CD4-positive, alpha-beta T cell treated with Interleukin-6 at 100 ng/mL for 8 hours (primary cell): ENCODE data around the gene RHOU.

Source experiments
- DNase-seq: peaks from one replicate; pipeline ENCODE4 v3.0.0-alpha.2; 2020; ENCODE audit warnings: mixed read lengths, low spot score

Gene RHOU

DNA sequence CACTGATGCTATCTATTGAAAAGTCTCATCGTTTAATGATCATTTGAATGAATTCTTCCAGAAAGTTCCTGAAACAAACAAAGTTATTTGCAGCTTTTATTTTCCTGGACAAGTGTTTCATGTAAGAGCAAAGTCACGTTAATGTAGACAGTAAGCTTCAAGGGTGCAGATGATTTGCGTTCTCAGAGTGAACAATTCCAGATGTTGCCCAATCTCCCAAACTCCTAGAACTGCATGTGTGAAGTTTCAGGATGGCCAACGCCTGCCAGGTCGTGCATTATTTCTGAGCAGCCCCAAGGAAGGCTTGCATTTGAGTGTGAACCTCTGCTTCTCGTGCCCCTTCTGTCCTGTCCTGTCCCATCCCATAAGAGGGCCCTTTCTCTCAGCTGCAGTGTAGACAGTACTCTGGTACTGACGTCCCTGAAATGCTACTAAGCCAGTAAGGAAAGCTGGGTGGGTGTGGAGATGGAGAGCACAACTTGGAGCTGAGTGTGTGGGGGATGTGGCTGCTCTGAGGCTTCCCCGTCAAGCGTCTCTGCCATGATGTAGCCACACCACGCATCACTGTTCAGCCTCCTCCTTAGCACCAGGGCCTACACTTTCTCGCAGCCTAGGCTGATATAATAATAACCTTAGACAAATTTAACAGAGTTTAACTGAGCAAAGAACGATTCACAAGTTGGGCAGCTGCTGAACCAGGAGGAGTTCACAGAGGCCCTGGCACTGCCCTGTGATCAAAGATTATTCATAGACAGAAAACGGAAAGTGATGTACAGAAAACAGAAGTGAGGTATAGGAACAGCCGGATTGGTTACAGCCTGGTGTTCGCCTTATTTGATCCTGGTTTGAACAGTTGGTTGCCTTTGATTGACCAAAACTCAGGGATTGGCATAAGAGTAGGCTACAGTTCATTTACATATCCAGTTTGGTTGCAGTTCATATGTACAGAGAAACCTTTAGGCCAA is 50.4 kb downstream of the RHOU start:
- DNase-seq, result no peak

DNA sequence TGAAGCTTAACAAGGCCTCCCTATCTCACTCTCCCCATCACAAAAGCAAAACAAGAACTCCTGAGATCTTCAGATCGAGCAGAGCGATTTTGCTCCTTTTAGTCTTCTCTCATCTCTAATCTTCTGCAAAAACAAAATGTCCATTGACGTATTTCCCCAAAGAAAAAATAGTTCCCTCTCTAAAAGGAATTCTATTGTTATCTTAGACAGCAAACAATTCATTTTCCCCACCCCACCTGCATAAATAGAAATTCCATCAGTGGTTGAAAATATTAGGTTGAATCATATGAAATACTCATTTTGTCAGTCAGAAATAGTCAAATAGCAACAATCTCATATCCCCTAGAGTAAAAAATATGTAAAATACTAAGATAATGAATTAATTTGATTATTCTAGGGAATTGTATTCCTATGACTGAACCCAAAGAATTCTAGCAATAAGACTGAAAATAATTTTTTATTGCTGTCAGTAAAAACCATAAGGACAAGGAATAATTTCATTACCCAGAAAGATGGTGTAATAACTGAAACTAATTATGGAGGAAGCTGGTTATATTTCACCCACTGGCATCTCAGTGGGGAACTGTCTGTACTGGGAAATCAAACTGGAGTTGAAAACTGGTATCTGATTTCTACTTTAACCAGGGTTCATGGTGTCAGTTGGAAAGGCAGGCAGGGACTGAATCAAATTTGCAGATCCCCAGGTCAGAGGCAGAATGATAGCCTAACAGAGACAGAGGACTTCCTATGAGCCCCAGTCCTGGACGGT is 51.3 kb downstream of the RHOU start:
- DNase-seq, result no peak

DNA sequence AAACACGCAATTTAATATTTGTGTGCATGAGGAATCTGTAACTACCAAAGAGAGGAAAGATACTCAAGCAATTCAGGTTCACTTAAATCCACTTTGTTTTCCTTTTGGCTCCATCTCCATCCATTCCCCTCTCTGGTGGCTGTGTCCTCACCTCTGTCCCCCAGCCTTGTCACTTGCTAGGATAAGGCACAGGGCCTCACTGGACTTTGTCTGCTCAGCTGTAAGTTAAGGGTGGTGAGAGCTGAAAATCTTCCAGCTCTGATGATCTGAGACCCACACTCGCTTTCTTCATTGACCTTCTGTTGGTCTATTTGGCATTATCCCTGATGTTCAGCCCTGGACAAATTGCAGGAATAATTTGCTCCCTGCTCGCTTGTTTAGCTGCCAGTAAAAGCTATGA is 56.5 kb downstream of the RHOU start:
- no peak for DNase-seq

DNA sequence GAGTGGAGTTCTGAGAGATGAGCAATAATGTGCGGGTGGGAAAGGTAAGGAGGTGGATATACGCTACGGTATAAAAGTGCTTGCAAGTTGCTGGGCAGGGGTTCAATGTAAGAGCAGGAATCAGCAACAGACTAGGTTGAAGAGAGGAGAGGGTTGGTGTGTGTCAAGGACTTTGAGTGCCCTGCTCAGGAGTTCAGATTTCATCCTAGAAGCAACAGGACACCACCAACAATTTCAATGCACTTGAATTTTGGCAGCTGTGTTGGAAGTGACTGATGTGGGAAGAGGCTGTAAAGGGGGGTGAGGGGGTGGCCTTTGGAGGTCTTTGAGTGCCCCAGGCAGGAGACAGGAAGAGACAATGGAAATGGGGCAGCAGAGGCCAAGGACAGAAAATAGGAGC is 57.3 kb downstream of the RHOU start:
- DNase-seq, result no peak

DNA sequence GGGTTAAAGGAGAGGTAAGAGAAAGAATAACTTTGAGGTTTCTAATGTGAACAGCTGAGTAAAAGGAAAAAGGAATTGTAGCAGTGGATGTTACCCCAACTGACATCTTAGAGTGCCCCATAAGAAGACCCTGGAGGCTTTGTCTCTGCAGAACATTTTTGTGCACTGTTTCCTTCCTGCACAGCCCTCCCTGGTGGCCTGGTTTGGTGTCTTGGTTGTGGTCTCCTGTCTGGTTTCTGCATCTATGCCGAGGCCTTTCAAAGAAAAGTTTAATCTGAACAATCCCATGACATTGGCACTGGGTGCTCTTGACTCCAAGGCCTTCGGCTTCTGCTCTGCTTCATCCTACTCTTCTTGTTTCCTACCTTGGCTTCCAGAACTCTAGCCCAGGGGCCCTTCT is 57.8 kb downstream of the RHOU start:
- peak; percentile 37 for DNase-seq

DNA sequence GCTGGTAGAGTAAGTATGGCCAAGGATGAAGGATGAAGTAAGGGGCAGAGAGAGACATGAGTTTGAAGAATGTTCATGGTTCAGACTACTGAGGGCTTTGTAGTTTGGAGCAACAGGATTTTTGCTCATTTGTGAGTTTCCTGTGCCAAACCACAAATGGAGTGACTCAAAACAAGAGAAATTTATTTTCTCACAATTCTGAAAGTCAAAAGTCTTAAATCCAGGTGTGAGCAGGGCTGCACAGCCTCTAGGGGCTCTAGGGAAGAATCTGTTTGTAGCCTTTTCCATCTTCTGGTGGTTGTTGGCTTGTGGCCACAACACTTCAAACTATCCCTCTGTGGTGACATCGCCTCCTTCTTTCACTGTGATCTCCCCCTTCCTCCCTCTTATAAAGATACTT is 58.9 kb downstream of the RHOU start:
- peak; percentile 30 for DNase-seq

DNA sequence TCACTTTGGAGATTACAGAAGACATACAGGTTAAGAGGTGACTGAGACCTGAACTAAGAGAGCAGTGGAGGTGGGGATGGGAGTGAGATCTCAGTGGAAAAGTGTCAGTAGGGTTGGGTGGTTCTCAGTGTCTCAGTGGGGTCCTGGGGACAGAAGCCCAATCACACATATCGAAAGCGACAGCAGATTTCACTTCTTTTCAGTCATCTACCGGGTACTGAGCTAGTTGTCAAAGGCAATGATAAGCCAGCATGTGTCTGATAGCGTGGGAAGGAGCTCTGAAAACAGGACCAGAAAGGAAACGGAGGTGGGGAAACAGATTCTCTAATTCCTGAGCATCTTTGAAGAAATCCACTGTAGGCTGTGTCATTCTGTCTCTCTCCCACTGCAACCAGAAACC is 59.5 kb downstream of the RHOU start:
- DNase-seq, result no peak

DNA sequence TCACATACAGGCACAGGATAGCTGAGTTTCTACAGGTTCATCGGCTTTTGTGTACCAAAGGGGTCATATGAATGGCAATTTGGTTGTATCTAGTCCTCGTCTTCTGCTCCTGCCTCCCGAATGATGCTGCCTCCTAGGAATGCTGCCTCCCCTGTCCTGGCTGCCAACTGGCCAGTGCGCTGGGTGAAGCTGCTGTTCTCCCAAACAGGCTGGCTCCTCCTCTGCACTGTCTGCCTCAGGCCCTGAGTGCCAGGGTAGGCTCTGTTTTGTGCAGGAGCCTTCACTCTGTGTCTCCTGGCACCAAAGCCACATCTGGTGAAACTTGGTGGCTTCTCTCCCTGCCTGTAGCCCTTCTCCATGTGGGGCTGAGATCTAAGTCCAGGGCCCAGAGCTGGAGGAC is 60.3 kb downstream of the RHOU start:
- no peak for DNase-seq
